GM12865 (cell line): Measurements from ENCODE around the gene RPUSD1.

Experiments
- DNase-seq: peaks from one replicate; pipeline ENCODE4 v3.0.0; 2010; ENCODE audit warnings: low read depth
- H3K4me3 ChIP-seq: 2 replicates; pipeline ENCODE4 v1.5.1; 2011; ENCODE audit warnings: mild to moderate bottlenecking, low read depth, low read length, control low read depth
- TF ChIP-seq, protein P1 (sequence below): IDR thresholded peaks from 2 replicates; pipeline ENCODE4 v1.5.1; 2011; ENCODE audit warnings: low read length, control low read depth, low read depth, inconsistent platforms; ENCODE audit not compliant: insufficient read depth; ENCODE audit errors: missing control alignments

RPUSD1 gene

GRCh38 chr16:799111-799947, 11.1 kb upstream of the RPUSD1 start:
- no peak for DNase-seq
- TF ChIP-seq, protein P1, sequence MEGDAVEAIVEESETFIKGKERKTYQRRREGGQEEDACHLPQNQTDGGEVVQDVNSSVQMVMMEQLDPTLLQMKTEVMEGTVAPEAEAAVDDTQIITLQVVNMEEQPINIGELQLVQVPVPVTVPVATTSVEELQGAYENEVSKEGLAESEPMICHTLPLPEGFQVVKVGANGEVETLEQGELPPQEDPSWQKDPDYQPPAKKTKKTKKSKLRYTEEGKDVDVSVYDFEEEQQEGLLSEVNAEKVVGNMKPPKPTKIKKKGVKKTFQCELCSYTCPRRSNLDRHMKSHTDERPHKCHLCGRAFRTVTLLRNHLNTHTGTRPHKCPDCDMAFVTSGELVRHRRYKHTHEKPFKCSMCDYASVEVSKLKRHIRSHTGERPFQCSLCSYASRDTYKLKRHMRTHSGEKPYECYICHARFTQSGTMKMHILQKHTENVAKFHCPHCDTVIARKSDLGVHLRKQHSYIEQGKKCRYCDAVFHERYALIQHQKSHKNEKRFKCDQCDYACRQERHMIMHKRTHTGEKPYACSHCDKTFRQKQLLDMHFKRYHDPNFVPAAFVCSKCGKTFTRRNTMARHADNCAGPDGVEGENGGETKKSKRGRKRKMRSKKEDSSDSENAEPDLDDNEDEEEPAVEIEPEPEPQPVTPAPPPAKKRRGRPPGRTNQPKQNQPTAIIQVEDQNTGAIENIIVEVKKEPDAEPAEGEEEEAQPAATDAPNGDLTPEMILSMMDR: no peak

GRCh38 chr16:798666-799065, 10.5 kb upstream of the RPUSD1 start:
- TF ChIP-seq, protein P1: no peak
- no peak for DNase-seq

More at GRCh38 chr16:799111-799947, 11.1 kb upstream of the RPUSD1 start:
- no peak overlapping the region for H3K4me3 ChIP-seq

GRCh38 chr16:797686-798085, 9.5 kb upstream of the RPUSD1 start:
- no peak for DNase-seq
- TF ChIP-seq, protein P1: no peak
- no peak overlapping the region for H3K4me3 ChIP-seq

More at GRCh38 chr16:798666-799065, 10.5 kb upstream of the RPUSD1 start:
- no peak overlapping the region for H3K4me3 ChIP-seq

- DNase-seq: peak; percentile 51
- no peak overlapping the region for H3K4me3 ChIP-seq
- TF ChIP-seq, protein P1: no peak
These were observed 8.9 kb upstream of the RPUSD1 start for GRCh38 chr16:797120-797420.

DNA sequence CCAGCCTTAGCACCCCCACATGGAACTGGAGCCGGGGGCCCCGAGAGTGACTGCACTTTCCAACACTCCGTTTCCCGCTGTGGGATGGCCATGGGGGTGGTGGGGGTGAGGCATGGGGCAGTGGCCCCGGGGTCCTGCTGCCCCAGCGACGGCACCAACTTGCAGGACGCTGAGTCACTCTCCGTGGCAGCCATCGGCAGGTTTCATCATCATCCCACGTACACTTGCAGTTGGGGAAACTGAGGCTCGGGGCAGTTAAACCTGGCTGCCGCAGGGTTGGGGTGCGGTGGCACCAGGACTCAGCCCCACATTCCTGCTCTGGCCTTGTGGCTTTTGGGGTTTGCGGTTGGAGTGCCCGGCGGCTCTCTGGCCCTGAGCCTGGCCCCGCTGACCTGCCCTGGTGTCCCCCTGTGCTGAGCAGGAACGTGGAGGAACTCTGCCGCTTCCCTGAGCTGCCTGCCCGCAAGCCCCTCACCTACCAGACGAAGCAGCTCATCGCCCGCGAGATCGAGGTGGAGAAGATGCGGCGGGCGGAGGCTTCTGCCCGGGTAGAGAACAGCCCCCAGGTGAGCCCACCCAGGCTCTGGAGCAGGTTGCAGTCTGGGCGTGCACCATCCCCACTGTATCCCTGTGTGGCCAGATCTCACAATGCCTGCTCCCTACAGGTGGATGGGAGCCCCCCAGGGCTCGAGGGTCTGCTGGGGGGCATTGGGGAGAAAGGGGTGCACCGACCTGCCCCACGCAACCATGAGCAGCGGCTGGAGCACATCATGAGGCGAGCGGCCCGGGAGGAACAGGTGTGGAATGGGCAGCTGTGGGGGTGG, 8.3 kb upstream of the RPUSD1 start:
- no peak for DNase-seq
- TF ChIP-seq, protein P1: no peak
- no peak overlapping the region for H3K4me3 ChIP-seq

- no peak for DNase-seq
- TF ChIP-seq, protein P1: no peak
- H3K4me3 ChIP-seq: no peak overlapping the region
These were observed 7.5 kb upstream of the RPUSD1 start for GRCh38 chr16:795580-796229.
